AG04450 (cell line): ENCODE measurements around the gene FNDC7. TPM values are rescaled to one million over a fixed set of nuclear protein-coding genes. Genes with fewer than 3 reads are reported as not detected.

Experiments used
- CTCF ChIA-PET: fragments of 300-600, 350-600 bp; formaldehyde crosslinking; extraction: SDS; loops from one replicate; lab custom pipeline; 2022; ENCODE audit warnings: antibody characterized with exemption, inconsistent platforms; lab: Charles Lee
- POLR2A ChIA-PET: fragments of 350-600 bp; formaldehyde crosslinking; extraction: SDS; loops from one replicate; lab custom pipeline; 2021; ENCODE audit warnings: antibody characterized with exemption, inconsistent platforms; lab: Yijun Ruan, JAX
- DNase-seq: peaks from one replicate; pipeline ENCODE4 v3.0.0-alpha.2; 2011; ENCODE audit warnings: low read depth, low spot score
- H3K27ac ChIP-seq: one replicate; pipeline ENCODE4 v1.5.1; 2012; ENCODE audit warnings: low read depth, low read length, control low read depth
- H3K27me3 ChIP-seq: one replicate; pipeline ENCODE4 v1.6.0; 2012; ENCODE audit warnings: low read length; ENCODE audit not compliant: control insufficient read depth, insufficient read depth
- H3K4me3 ChIP-seq: 2 replicates; pipeline ENCODE4 v1.5.1; 2011; ENCODE audit warnings: mild to moderate bottlenecking, low read depth, low read length, control low read depth
- H3K9me3 ChIP-seq: 2 replicates; pipeline ENCODE4 v1.5.1; 2012; ENCODE audit warnings: low read length; ENCODE audit not compliant: control insufficient read depth, insufficient read depth
- polyA plus RNA-seq: library from polyadenylated mRNA; depleted of rRNA; stranded (reverse); fragments of >200 nt; gene quantifications from 2 replicates; pipeline ENCODE4 v1.2.3, GENCODE V29; 2011
- TF ChIP-seq, protein P1 (sequence below): IDR thresholded peaks from 2 replicates; pipeline ENCODE4 v1.5.1; 2011; ENCODE audit warnings: low read depth, low read length, control low read depth, inconsistent platforms

Gene FNDC7
- polyA plus RNA-seq, 1 experiment: not detected

GRCh38 chr1:108716437-108717230, 3.9 kb downstream of the FNDC7 start:
- Histone ChIP-seq H3K27ac (no peak overlapping the region), H3K9me3 (no peaks in the 10 kb centered on the region), H3K4me3 (no peak overlapping the region), H3K27me3 (no peaks in the 10 kb centered on the region)
- ChIA-PET CTCF (no interaction called here), POLR2A (no interaction called here)
- no peak for DNase-seq
- TF ChIP-seq, protein P1, sequence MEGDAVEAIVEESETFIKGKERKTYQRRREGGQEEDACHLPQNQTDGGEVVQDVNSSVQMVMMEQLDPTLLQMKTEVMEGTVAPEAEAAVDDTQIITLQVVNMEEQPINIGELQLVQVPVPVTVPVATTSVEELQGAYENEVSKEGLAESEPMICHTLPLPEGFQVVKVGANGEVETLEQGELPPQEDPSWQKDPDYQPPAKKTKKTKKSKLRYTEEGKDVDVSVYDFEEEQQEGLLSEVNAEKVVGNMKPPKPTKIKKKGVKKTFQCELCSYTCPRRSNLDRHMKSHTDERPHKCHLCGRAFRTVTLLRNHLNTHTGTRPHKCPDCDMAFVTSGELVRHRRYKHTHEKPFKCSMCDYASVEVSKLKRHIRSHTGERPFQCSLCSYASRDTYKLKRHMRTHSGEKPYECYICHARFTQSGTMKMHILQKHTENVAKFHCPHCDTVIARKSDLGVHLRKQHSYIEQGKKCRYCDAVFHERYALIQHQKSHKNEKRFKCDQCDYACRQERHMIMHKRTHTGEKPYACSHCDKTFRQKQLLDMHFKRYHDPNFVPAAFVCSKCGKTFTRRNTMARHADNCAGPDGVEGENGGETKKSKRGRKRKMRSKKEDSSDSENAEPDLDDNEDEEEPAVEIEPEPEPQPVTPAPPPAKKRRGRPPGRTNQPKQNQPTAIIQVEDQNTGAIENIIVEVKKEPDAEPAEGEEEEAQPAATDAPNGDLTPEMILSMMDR: no peak

GRCh38 chr1:108717774-108718316, 5.1 kb downstream of the FNDC7 start:
- Histone ChIP-seq H3K4me3 (no peak overlapping the region), H3K27ac (no peak overlapping the region), H3K9me3 (no peaks in the 10 kb centered on the region), H3K27me3 (no peaks in the 10 kb centered on the region)
- no peak for DNase-seq
- TF ChIP-seq, protein P1: no peak
- ChIA-PET POLR2A (no interaction called here), CTCF (no interaction called here)

- Histone ChIP-seq H3K27me3 (no peaks in the 10 kb centered on the region), H3K9me3 (no peaks in the 10 kb centered on the region), H3K27ac (no peak overlapping the region), H3K4me3 (no peak overlapping the region)
- DNase-seq: no peak
- ChIA-PET CTCF (no interaction called here), POLR2A (no interaction called here)
- TF ChIP-seq, protein P1: no peak
Observed at GRCh38 chr1:108718927-108719655, 6.4 kb downstream of the FNDC7 start.

GRCh38 chr1:108719656-108720435, 7.1 kb downstream of the FNDC7 start:
- CTCF ChIA-PET: interaction anchor here (0.6 kb wide), 1 partner anchor 159 kb away, joined by 5 read pairs; no protein-coding TSS in a partner anchor
- Histone ChIP-seq H3K27me3 (no peaks in the 10 kb centered on the region), H3K27ac (peak overlapping the region; percentile 84), H3K9me3 (no peaks in the 10 kb centered on the region), H3K4me3 (no peak overlapping the region)
- TF ChIP-seq, protein P1: no peak
- peak; percentile 34 for DNase-seq
- POLR2A ChIA-PET: interaction anchor here (0.6 kb wide), 1 partner anchor 28 kb away, joined by 4 read pairs; the partner anchor contains the start of gene PRPF38B
